HG03378 (cell line): ENCODE data around the gene EOGT.

Experiments used
- ATAC-seq: cut with Tn5 transposase; IDR thresholded peaks from one replicate; pipeline ENCODE4 v1.9.1; 2021; ENCODE audit warnings: mild to moderate bottlenecking, moderate library complexity; ENCODE audit not compliant: unreplicated experiment

Gene EOGT

DNA sequence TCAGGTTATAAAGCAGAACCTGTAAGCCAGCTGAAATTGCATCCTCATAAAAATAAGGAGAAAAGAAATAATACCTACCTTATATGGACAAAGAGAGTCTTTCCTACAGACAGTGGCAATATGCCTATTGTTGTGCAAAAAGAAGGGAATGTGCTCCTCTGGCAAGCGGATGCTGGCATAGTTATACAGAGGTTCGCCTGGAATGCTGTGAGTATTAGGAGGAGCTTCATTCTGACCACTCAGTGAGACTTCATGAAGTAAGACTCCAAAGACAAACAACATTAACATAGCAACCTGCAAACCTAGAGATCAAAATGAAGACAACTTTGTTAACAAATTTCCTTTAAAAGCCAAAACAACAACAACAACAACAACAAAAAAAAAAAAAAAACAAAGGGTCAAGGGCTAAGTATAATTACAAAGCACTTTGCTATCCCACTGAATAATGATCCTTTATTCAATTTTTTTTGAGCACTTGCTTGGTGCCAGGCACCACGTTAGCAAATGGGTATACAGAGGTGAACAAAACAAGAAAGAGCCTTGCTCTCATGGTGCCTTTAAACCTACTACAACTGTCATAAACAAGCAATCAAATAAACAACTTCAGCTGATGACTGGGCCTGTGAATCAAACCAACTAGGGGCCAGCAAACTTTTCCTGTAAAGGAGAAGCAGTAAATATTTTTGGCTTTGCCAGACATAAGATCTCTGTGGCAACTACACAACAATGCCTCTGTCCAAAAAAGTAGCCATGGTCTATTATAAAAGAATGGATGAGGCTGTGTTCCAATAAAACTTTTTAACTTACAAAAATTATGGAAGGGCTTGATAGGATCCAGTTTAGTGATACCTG lies 3.7 kb downstream of the EOGT start:
- ATAC-seq: no peak

DNA sequence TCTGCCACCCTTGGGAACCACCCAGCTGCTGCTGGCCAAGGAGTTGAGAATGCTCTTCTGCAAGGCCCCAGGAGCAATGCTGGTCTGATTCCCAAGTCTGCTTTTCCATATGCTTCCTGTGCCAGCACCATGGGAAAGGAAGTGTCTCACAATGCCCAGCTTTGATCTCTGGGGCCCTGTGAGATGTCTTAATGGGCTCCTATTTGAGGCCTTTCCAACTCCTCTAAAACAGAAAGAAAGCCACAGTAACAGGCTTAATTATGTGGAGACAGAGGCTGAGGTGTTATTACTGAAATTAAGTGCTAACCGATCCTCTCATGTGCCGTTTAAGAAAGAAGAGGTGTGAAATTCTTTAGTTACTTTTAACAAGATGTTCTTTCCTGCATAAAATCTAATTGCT lies 4.5 kb downstream of the EOGT start:
- ATAC-seq: no peak

DNA sequence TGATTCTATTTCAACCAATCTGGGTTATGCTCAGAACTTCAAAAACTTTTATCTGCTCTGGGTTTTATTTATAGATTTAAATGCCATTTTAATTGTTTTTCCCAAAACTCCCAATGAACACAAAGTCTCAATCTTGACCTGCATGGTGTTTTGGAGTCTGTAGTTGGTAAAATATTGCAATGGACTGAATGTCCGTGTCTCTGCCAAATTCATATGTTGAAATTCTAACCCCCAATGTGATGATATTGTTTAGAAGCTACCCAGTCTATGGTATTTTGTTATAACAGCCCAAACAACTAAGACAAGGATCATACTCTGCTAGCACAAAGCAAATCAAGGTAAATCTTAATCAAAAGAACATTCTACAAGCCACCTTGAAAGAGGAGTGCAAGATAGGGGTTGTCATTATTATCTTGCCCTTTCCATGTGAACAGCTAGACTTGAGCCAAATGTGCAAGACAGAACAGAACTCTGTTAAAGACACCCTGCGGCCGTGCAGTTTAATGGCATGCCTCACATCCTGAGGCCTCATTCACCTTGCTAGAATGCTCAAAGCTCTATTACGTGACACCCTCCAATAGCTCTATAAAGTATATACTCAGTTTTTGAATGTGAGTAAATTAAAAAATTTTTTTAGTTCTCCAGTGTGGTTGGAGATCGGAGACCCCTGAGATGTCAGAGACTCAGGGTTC lies 7.5 kb downstream of the EOGT start:
- no peak for ATAC-seq

DNA sequence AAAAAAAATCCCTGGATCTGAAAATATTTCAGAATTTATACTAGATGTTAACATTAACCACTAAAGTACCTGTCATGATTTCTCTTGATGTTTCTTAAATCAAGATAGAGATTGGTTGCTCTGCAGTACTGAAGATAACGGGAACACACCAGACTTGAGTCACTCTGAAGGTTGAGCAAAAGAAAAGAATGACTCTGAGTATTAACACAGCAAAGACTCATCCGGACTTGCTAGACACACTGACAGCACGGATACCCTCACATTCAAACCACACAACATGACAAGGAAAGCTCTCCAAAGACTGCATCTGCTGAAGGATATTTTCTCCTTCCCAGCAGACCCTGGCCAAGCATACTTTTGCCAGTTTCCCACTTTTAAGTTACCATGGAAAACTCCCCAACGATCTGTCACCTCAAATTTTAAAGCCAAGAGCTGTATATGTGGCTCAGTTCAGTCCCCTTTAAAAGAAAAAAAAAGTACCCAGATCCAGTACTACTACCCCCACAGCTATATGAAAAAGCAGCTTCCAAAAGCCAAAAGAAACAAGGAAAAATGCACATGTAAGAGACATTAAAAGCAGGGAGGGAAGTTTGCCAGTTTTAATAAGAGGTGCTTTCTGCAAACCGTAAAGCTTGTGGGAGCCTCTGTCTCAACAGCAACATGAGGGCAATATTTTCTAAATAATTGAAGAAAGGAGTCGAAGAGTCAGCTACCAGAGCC lies 8.3 kb downstream of the EOGT start:
- no peak for ATAC-seq

DNA sequence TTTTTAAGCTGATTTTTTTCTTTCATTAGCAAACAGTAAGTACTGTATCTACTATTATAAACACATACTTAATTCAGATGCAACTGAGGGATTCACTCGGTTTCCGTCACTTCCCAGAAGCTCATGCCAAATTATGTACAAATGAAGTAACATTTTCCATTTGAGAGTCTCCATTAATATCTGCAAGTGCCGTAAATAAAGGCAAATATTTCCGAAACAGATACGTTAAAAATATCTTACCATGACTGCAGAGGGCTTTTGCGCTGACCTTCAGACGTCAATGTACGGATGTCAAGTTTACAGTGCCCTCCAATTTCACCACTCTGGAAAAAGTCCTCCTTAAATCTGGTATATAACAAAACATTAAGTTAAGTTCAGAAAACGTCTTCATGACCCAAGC lies 9.3 kb downstream of the EOGT start:
- ATAC-seq: no peak

DNA sequence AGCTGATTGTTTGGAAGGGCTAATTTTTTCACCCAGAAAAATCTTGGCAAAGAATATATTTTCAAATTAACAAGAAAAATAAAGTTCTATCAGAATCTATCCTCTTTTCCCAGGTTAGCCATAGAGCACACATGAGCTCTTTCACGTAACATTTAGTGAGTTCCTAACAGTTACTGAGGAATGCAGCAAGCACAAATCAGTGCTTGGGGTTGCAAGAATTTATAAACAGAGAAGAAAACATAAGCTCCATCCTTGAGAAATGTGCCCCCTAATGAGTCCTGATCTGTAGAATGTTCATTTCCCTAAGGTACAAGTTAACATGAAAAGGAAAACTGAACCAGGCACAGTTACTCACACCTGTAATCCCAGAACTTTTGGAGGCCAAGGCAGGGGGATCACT lies 13.9 kb downstream of the EOGT start:
- ATAC-seq: no peak

DNA sequence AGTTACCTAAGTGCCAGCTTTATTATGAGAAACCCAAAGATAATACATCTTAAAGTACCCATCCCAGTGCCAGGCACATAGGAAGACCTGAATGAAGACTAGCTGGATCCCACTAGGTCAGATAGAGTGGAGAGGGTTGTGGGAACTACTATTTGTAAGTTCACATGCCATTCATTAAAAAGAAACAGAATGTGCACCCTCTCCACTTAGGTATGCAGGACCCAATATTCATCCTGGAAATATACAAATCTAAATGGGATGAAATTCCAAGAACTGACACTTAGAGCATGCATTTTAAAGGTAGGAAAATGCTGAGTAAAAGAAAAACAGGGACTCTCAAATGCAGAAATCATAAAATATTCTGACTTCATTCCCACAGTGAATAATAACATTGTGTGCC lies 14.3 kb downstream of the EOGT start:
- ATAC-seq: no peak

DNA sequence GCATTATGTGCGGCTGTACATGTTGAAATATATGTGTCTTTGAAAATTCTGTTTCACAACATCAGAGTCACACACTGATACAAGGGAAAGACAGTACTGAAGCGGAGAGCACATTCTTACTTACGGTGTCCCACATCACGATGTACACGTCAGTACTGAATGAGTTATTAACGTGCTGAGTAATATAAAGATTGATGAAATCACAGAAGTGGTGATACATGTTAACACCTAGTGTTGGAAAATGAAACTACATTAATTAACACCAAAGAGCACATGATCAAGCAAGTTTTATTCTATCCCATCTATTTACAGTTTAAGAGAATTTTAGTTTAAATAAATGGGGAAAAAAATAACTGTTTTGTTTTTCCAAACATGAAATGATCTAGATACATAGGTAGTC lies 15.6 kb downstream of the EOGT start:
- ATAC-seq: no peak

DNA sequence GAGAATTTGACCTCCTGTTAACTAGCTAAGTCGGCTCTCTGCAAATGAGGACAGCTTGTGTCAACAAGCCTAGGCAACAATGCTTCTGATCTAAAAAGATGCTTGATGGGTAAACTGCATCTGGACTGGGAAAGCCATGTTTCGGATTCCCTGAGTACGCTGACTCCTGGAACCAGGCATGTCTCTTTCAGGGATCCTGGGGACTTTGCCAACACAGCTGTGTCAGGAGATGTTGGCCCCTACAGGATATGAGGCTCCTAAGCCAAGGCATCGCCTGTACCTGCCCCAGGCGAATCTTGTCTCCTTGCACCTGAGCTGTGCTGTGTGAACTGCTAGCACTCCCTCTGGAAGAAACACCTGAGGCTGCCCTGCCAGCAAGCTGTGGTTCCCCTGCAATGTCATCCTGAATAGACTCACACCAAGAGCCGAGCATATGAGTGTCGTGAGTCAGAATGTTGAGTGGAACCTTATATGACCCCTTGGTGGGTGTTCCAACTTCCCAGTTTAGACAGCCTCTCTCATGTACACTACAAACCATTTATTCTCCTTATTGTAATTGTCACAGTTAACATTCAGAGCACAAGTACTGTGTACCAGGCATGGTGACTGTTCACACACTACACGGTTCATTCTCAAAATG lies 17.0 kb downstream of the EOGT start:
- ATAC-seq: no peak

DNA sequence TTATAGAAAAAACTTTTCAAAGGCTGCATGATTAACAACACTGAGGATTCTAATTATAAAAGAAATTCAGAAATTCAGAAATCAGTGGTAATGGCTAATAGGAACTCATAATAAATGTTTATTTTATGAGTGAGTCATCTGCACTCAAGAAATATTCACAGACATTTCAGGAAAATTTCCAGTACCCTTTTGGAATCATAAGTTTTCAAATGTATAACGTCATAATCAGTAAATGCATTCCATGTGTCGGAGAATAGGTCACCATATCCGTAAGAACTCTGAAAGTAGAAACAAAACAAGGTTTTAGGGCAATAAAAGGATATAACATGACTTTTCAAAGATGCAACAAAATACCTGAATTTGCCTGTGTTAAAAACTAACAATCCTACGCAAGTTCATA lies 24.7 kb downstream of the EOGT start:
- no peak for ATAC-seq

DNA sequence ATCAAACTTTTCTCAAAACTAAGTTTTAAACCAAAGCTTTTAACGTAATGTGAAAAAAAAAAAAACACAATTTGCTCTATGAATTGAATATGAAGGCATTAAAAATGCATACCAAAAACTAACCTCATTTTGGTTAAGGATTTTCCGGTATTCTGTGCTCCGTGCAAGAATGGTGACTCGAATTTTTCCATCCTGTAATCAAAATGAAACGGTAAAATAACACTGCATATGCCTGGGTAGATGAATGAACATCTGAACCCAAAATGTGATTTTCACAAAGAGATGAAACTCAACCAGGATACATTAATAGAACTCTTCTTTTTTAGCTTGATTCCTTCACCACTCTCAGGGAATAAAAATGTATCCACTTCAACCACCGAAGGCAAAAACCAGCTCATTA lies 26.2 kb downstream of the EOGT start:
- no peak for ATAC-seq

DNA sequence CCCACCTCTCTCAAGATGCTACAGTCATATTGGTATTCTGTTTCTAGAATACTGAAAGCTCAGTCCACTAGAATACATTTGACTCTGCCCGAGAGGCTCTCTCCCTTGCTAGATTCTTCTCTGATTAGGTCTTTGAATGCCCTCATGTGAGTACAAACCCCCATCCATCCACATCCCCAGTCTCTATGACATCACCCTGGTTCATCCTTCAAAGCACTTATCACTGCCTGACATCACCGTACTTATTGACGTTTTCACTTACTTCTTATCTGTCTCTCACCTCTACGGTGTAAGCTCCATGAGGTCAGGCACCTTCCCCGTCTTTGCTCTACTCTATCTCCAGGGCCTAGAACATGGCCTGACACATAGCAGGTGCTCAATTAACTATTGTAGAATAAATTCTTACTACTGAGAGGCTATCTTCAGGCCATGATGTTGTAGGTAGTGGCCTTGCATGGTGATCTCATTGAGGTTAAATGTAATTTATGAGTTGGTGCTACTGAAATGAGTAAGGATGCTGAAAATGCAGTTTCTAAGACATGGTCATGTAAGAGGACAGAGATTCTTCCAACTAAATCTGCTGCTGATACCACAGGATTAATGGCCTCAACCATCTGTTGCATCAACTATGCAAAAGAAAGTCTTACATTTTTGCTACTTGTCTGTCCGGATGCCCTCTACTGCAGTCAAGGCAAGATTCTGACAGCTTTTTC lies 26.8 kb downstream of the EOGT start:
- no peak for ATAC-seq

DNA sequence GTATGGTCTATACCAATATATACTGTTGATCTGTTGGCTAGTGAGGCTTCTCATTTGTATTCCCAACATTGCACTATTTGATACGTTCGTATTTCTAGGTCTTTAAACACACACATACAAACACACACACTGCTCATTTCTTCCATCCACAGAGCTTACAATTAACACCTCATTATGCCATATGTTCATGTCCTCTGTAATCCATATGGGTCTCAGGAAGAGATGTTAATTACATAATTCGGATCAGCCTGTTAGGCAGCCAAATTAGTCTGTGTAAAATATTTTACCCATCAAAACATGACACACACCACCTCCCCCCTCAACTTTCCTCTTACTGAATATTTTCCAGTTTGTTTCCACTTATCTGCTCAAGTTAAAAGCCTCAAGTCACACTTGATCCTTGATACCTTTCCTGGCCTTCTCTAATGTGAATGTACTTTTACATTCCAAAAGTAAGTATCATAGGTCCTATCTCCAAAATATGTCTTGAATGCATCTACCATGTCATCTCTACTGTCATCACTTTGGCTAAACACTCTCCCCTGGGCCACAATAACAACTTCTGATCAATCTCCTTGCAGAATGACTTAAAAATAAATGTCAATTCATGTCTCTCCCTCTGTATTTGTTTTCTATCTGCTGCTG lies 28.2 kb downstream of the EOGT start:
- no peak for ATAC-seq

DNA sequence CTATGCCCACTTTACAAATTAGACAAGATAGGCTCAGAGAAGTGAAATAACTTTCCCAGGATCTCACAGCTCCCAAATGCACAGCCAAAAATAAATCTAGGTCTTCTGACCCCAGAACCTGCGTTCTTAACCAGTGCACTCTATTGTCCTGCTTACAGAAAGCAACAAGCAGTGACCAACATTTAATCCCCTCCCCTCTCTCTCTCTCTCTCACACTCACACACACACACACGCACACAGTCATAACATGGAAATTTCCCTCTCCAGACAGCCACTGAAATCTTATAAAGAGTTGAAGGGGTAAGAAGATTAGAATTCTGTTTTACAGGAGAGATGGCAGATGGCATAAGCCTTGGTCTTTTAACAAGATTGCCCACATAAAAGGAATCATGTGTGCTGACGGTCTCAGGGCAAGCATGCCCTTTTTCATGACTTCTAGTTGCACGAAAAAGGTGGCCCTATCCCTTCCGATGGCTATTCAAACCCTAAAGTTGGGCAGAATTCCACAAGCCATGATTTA lies 29.4 kb downstream of the EOGT start:
- no peak for ATAC-seq

DNA sequence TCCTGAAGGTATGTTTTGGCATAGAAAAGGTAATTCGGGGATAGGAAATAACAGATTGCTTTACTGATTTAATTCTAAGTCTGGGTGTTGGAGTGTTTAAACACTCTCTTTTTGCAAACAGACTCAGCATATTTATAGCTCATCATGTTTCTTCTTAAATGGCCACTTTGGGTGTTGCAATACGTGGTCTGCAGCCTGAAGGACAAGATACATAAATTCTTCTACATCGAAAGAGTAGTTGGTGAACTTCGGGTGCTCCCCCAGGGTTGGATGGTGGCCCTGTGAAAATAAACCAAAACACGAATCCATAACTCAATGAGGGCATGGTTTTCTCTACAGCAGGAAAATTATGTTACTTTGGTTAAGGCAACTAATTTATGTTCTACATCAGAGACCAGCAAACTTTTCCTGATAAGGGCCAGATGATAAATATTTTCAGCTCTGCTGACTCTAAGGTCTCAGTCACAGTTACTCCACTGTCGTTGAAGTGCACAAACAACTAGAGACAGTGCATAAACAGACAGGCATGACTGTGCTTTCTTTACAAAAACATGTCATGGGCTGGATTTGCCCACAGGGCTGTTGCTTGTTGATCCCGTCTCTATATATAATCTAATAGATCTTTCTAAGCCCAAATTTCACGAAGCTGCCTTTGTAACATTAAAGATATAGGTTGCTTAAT lies 35.9 kb downstream of the EOGT start:
- ATAC-seq: no peak

DNA sequence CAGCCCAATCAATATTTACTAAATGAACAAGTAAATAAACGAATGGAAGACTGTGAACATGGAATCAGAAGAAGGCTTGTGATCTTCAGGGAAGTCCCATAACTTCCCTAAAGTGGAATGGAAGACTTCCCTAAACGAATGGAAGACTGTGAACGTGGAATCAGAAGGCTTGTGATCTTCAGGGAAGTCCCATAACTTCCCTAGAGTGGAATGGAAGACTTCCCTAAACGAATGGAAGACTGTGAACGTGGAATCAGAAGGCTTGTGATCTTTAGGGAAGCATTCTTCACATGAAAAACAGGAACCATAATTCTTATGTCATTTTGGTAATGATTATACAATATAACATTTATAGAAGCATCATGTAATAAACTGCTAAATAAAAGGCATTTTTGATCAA lies 38.8 kb downstream of the EOGT start:
- ATAC-seq: no peak

DNA sequence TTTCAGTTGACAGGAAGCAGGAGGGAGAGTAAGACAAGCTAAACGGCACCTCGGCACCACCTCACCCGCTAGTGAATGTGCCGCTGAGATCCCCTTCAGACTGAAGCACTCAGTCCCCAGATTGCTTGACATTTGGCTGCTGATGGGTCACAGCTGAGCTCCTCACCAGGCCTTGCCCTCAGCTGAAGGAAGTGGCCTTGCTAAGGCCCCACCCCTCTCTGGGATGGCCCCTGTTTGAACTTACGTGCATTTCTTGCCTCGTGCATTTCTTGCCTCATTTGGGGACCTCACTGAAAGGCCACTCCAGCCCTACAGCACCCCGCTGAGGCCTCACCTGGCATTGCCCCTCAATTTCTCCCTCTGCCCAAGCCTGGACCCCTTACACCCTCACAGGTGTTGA lies 39.8 kb downstream of the EOGT start:
- no peak for ATAC-seq

DNA sequence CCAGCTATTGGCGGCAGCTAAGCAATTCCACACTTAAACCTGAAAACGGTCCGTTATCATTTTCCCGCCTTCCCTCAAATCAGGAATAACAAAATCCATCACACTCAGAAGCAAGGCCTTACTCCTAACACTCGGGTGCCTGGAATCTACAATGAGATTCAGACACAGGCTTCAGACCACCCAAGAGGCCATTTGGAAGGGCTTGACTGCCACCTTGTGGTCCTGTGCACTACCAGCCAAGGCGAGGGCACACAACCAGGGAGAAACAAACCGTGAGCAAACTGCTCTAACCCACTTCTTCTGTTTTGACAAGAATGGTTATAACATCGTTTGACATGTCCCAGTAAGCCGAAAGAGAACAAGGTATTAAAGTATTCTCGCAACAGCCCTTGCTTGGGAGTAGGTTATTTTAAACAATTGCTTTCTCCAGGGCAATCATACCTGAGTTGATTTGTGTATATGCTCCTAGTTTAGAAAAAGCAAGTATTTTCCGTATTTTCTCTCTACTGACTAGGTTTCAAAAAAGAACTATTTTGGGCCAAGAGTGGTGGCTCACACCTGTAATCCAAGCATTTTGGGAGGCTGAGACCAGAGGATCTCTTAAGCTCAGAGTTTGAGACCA lies 41.0 kb downstream of the EOGT start:
- ATAC-seq: peak; percentile 85

DNA sequence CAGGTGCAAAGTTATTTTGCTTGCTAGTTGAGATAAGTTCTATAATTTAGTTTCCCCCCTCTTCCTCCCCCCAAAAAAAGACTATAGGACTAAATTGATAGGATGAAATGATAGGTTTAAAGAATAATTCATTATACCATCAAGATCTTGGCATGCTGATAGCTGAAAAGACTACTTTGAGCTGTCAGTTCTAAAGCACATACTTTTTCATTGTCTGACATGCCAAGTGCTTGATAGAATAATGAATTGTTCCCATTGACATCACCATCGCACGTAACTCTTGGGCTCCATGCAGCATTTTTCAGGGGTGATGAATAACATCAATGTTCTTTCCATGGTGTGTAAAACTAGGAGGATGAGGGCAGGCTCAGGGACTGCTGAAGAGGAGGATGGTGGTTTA lies 48.8 kb downstream of the EOGT start:
- no peak for ATAC-seq
